Panc1 (cell line): ENCODE measurements around the gene SLC35A2. TPM values are rescaled to one million over a fixed set of nuclear protein-coding genes. Genes with fewer than 3 reads are reported as not detected.

Source experiments
- ATAC-seq: fragments of 200-7000 bp; cut with Tn5 transposase; 2 replicates; pipeline ENCODE4 v1.9.1; 2020; ENCODE audit warnings: mild to moderate bottlenecking, moderate library complexity
- BruUV-seq: library from RNA; stranded (reverse); fragments of 400-500 nt; replicated peaks from 2 replicates; lab custom pipeline; 2021; lab: Mats Ljungman, UMichigan
- CTCF ChIA-PET: fragments of 300-600 bp; sonication (Branson Sonifier 250); formaldehyde crosslinking; loops from one replicate; lab custom pipeline; 2022; ENCODE audit warnings: antibody characterized with exemption; lab: Charles Lee
- POLR2A ChIA-PET: fragments of 300-600 bp; sonication (Branson Sonifier 250); formaldehyde crosslinking; loops from one replicate; lab custom pipeline; 2022; ENCODE audit warnings: antibody characterized with exemption; lab: Charles Lee
- DNase-seq: peaks from one replicate; pipeline ENCODE4 v3.0.0-alpha.2; 2010; ENCODE audit warnings: low read depth, low spot score
- H3K27ac ChIP-seq: 2 replicates; pipeline ENCODE4 v1.5.1; 2011; ENCODE audit warnings: mild to moderate bottlenecking, low read length, inconsistent platforms
- H3K27me3 ChIP-seq: fragments of 200-500 bp; sonication (Bioruptor generic); 2 replicates; pipeline ENCODE4 v1.6.0; 2014; ENCODE audit warnings: low read length, inconsistent platforms; ENCODE audit not compliant: control insufficient read depth, insufficient read depth
- H3K36me3 ChIP-seq: fragments of 200-500 bp; sonication (Bioruptor generic); 2 replicates; pipeline ENCODE4 v1.5.1; 2014; ENCODE audit warnings: inconsistent platforms, mild to moderate bottlenecking, low read length, moderate library complexity; ENCODE audit not compliant: control insufficient read depth, insufficient read depth
- H3K4me1 ChIP-seq: 2 replicates; pipeline ENCODE4 v1.5.1; 2011; ENCODE audit warnings: inconsistent platforms, mild to moderate bottlenecking, low read length, moderate library complexity; ENCODE audit not compliant: control insufficient read depth, insufficient read depth
- H3K4me3 ChIP-seq, 2 experiments: 2 replicates each; pipeline ENCODE4 v1.5.1; 2011 to 2012; ENCODE audit warnings: low read depth in 2 of 2, low read length in 2 of 2, mild to moderate bottlenecking in 2 of 2, inconsistent platforms in 1 of 2, moderate library complexity in 1 of 2
- H3K9me3 ChIP-seq: fragments of 200-500 bp; sonication (Bioruptor generic); 2 replicates; pipeline ENCODE4 v1.5.1; 2014; ENCODE audit warnings: low read depth, mild to moderate bottlenecking, inconsistent platforms, low read length, moderate library complexity; ENCODE audit not compliant: control insufficient read depth, insufficient read depth
- CTCF ChIP-seq: fragments of 450-650 bp; IDR thresholded peaks from 2 replicates; pipeline ENCODE4 v1.5.1; 2017; ENCODE audit warnings: mild to moderate bottlenecking
- POLR2AphosphoS5 ChIP-seq: IDR thresholded peaks from 2 replicates; pipeline ENCODE4 v1.6.1; 2012; ENCODE audit warnings: mild to moderate bottlenecking, low read depth, low read length, moderate library complexity
- SIN3A ChIP-seq: IDR thresholded peaks from 2 replicates; pipeline ENCODE4 v1.6.1; 2012; ENCODE audit warnings: low read depth, mild to moderate bottlenecking, low read length, moderate library complexity, borderline replicate concordance; ENCODE audit not compliant: insufficient read depth
- TCF7L2 ChIP-seq: IDR thresholded peaks from 2 replicates; pipeline ENCODE4 v1.6.1; 2011; ENCODE audit warnings: mild to moderate bottlenecking, low read depth, low read length, inconsistent platforms
- in situ Hi-C: cut with HindIII; loops from 2 replicates; pipeline ENCODE4 v1.10.0; 2016; ENCODE audit warnings: low sequenced_read_pairs, low pct_unique_long_range_greater_than_20kb
- intact Hi-C: fragments of 100-400 bp; cut with micrococcal nuclease; formaldehyde crosslinking; loops from one replicate; pipeline ENCODE4 v1.10.0; 2022; ENCODE audit not compliant: unreplicated experiment
- total RNA-seq: library from RNA; stranded (reverse); gene quantifications from one replicate; pipeline ENCODE4 v1.2.1, GENCODE V29; 2021; ENCODE audit not compliant: unreplicated experiment
- TF ChIP-seq, protein P1 (sequence below), 2 experiments: IDR thresholded peaks; 2 replicates each; pipeline ENCODE4 v1.6.1; 2011 to 2012; ENCODE audit warnings: low read depth in 2 of 2, control low read depth in 1 of 2, low read length in 1 of 2, mild to moderate bottlenecking in 1 of 2, moderate library complexity in 1 of 2; ENCODE audit not compliant: insufficient read depth in 1 of 2

Gene SLC35A2
- total RNA-seq, 1 experiment from 2014 or later: 72.4 TPM

GRCh38 chrX:48918301-48918642 is 6.8 kb upstream of the SLC35A2 start:
- Histone ChIP-seq H3K27ac (peak overlapping the region; percentile 94), H3K27me3 (no peaks in the 10 kb centered on the region), H3K4me3 (peak overlapping the region; percentile 76 to 88), H3K4me1 (peaks cover 12% of the 10 kb centered on the region), H3K36me3 (peaks cover 13% of the 10 kb centered on the region), H3K9me3 (no peaks in the 10 kb centered on the region)
- ATAC-seq: peak; percentile 26; the same call in 1 of the 2 replicates
- ChIA-PET CTCF (no interaction called here), POLR2A (no interaction called here)
- intact Hi-C loops: no loop called here
- in situ Hi-C loops: no loop called here
- DNase-seq: no peak
- no peak for TF ChIP-seq TCF7L2
- TF ChIP-seq, protein P1, sequence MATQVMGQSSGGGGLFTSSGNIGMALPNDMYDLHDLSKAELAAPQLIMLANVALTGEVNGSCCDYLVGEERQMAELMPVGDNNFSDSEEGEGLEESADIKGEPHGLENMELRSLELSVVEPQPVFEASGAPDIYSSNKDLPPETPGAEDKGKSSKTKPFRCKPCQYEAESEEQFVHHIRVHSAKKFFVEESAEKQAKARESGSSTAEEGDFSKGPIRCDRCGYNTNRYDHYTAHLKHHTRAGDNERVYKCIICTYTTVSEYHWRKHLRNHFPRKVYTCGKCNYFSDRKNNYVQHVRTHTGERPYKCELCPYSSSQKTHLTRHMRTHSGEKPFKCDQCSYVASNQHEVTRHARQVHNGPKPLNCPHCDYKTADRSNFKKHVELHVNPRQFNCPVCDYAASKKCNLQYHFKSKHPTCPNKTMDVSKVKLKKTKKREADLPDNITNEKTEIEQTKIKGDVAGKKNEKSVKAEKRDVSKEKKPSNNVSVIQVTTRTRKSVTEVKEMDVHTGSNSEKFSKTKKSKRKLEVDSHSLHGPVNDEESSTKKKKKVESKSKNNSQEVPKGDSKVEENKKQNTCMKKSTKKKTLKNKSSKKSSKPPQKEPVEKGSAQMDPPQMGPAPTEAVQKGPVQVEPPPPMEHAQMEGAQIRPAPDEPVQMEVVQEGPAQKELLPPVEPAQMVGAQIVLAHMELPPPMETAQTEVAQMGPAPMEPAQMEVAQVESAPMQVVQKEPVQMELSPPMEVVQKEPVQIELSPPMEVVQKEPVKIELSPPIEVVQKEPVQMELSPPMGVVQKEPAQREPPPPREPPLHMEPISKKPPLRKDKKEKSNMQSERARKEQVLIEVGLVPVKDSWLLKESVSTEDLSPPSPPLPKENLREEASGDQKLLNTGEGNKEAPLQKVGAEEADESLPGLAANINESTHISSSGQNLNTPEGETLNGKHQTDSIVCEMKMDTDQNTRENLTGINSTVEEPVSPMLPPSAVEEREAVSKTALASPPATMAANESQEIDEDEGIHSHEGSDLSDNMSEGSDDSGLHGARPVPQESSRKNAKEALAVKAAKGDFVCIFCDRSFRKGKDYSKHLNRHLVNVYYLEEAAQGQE (IDR thresholded peaks at IDR 0.05; ENCODE audit: insufficient read depth in 1 of 2, low read depth in 2 of 2, low read length in 1 of 2): no peak
- no peak for TF ChIP-seq POLR2AphosphoS5
- TF ChIP-seq CTCF: no peak
- TF ChIP-seq SIN3A: no peak
- BruUV-seq: no TSS peak

DNA sequence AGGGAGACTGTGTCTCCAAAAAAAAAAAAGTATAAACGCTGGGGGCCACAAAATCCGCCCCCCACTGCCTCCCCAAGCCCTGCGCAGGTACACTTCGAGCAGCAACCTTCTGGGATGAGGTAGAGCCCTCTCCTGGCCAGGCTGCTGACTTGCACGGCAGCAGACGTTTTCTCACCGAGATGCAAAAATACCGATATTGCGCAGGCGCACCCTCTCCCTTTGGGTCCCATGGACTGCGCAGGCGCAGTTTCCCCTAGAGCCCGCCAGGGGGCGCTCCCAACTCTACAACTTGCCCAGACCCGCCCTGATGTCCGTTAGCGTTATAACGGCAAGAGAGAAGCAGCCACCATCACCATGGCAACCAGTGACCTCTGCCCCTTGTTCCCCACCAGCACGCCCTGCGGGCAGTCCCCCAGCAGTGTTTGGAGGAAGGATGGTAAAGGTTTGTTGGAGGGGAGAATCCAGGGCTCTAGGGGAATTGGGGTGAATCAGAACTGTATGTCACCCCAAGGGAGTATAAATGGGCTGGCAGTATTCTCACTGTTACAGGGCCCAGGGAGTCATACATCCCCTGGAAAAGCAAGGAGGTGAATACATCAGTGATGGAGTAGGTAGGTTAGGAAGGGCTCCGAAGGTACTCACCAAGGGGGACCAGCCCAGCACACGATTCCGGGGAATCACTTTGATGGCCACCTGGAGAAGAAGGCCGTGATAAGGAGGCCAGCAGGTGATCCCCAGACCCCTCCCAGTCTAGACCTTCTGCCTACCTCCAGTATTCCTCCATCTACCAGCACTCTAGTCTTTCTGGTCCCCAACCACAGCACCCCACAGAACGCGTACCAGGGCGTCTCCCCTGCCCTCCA is 5.9 kb upstream of the SLC35A2 start:
- no TSS peak for BruUV-seq
- Histone ChIP-seq H3K9me3 (no peaks in the 10 kb centered on the region), H3K27me3 (no peaks in the 10 kb centered on the region), H3K4me1 (peaks cover 15% of the 10 kb centered on the region), H3K36me3 (peaks cover 13% of the 10 kb centered on the region), H3K27ac (peak overlapping the region; percentile 94), H3K4me3 (peak overlapping the region; percentile 76 to 88)
- peak; percentile 64 for ATAC-seq
- intact Hi-C loops (no loop called here), in situ Hi-C loops (no loop called here)
- ChIA-PET CTCF (no interaction called here), POLR2A (no interaction called here)
- peak; percentile 85 for DNase-seq
- TF ChIP-seq, protein P1 (IDR thresholded peaks at IDR 0.05; ENCODE audit: insufficient read depth in 1 of 2, low read depth in 2 of 2, low read length in 1 of 2): no peak
- no peak for TF ChIP-seq TCF7L2
- TF ChIP-seq CTCF: peak; percentile 98
- TF ChIP-seq POLR2AphosphoS5: 0 out of 2 replicates have a peak, but pooled peaks have one; percentile 11
